ENCODE results near the gene FAM180B. TPM values are rescaled to one million over a fixed set of nuclear protein-coding genes. Genes with fewer than 3 reads are reported as not detected.

FAM180B gene
- total RNA-seq, 1 experiment from 2014 or later: not detected

- DNase-seq (ENCODE audit: extremely low read depth, low read depth): no peak
Observed at GRCh38 chr11:47566149-47566698, 20.3 kb upstream of the FAM180B start.

GRCh38 chr11:47569646-47570045 is 16.8 kb upstream of the FAM180B start:
- DNase-seq (ENCODE audit: extremely low read depth, low read depth): no peak

- no peak for DNase-seq (ENCODE audit: extremely low read depth, low read depth)
Observed at GRCh38 chr11:47570651-47571356, 15.7 kb upstream of the FAM180B start.

DNA sequence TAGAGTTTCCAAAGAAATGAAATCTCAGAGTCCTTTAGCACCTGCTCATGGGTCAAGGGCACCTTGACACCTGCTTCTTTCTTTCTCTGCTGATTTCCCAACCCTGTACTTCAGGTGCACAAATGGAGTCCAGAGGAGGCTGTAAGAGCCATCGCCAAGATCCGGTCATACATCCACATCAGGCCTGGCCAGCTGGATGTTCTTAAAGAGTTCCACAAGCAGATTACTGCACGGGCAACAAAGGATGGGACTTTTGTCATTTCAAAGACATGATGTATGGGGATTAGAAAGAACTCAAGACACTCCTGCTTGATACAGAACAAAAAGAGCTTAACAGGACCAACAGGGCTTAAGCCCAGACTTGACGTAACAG is 15.1 kb upstream of the FAM180B start:
- DNase-seq (ENCODE audit: extremely low read depth, low read depth): no peak

GRCh38 chr11:47571895-47572294 is 14.6 kb upstream of the FAM180B start:
- no peak for DNase-seq (ENCODE audit: extremely low read depth, low read depth)

DNA sequence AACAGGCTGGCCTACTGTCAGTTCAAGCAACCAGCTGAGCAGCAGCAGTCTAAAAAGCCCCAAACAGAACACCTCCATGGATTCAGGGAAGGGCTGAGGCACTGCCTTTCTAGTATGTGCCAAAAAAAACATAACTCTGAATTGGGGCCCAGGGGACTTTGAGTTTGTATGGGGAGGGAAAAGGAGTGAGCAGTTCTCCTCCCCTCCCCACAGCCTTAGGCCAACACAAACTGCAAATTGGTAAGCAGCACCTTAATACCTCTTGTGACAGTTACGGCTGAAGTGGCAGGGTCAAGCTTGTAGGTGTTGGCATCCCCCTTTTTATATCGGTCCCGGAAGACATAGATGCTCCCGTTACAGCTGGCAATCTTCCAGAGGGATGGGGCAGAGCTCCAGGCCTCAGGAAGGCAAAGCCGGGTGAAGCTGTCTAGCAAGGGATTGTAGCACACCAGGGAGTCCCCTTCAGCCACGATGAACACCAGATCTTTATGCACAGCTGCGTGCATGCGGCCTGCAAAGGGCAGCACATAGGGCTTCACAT is 13.7 kb upstream of the FAM180B start:
- no peak for DNase-seq (ENCODE audit: extremely low read depth, low read depth)

DNA sequence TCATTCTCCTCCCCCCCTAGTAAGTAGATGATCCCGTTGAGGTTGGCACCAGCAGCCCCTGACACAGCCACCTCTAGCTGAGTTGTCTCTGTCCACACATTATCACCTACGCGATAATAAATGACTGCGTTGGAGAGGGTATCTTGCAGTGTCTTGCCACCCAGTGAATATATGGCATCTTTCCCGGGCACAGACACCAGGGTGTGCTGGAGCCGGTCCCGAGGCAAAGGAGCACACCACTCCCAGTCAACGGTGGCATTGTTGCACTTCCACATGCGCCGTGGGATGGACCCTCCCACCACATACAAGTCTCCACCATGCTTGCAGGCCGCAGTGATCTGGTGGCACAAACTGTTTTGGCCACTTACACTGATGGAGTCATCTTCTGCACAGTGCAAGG is 13.2 kb upstream of the FAM180B start:
- no peak for DNase-seq (ENCODE audit: extremely low read depth, low read depth)

DNA sequence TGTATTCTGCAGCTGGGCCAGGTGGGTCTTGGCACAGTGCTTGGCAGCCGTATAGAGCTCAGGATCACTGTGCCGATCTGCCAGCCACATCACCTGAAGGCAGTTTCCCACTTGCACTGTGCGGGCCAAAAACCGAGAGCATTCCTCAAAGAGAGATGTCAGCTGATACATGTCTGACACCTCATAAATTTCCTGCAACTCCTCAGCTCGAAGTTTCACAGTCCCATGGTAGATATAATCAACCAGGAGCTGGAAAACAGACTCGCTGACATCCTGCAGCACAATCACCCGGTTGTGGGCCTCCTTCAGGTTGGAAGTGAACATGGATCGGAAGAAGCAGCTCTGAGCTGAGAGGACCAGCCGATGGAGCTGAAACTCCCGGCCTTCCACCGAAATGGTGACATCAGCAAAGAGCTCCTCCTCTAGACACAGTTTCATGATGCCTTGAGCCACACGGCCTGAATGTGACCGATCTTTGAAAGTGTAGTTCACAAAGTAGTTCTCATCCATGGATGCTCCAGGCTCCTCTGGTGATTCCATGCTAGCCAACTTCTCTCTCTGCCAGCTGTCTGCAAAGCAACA is 8.9 kb upstream of the FAM180B start:
- DNase-seq (ENCODE audit: extremely low read depth, low read depth): no peak

DNA sequence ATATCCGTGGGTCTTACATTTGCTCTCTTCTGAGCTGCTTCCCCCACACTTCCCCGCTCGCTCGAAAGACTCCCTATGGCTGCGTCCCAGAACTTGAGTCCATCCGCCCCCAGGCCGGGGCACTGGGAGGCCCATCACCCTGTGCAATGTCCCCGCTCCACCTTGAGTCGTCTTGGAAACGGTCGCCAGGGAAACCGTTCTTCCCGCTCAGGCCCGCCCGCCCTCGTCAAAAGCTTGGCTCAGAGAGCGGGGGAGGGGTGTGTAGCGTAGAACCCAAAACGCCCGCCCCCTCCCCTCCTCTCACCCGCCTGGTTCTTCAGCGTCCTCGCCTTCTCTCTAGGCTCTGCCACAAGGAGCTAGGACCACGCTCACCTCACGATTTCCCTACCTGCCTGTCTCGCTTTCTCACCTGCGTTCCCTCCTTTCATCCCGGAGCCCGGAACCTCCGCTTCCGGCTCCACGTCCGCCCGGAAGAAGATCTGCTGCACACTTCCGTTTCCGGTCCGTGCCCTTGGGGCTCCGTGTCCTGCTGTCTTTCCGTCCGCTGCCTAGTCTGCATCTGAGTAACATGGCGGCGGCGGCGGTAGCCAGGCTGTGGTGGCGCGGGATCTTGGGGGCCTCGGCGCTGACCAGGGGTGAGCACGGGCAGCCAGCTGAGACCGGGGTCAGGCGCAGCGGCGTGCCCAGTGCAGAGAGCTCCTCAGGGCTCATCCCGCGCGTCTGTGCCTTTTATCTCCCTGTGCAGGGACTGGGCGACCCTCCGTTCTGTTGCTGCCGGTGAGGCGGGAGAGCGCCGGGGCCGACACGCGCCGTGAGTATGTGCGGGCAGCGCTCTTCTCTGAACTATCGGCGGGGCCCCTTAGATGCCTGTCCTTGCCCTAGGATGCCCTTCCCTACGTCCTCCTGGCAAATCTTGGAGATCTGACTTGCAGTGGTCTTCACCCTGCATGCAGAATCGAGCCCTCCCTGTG is 7.7 kb upstream of the FAM180B start, which contains the start of the genes KBTBD4 and NDUFS3:
Gene KBTBD4, minus strand, starts transcription at position 447 of the 971 bp plus-strand sequence. Its CDS starts 19 bp downstream, at position 428.
Gene NDUFS3, plus strand, starts transcription at position 551 of the 971 bp plus-strand sequence. Its CDS starts 18 bp downstream, at position 569.
- peak; percentile 76 for DNase-seq (ENCODE audit: extremely low read depth, low read depth)

DNA sequence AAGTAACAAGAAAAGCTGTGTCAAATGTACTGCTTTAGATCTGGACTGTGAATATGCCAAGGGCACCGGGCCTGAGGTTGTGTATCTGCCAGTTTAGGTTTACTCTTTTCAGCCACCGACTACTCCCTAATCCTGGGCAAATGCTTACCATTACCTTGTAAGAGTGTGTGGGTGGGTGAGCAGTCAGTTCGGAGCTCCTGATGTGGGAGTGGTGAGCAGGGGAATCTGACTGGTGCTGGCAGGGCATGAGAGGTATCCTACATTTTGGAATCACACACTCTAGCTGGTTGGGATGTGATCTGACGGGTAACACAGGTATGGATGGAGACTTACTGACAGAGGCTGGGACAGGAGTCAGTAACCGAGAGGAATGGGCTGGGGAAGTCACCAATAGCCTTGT is 2.6 kb upstream of the FAM180B start:
- DNase-seq (ENCODE audit: extremely low read depth, low read depth): no peak

DNA sequence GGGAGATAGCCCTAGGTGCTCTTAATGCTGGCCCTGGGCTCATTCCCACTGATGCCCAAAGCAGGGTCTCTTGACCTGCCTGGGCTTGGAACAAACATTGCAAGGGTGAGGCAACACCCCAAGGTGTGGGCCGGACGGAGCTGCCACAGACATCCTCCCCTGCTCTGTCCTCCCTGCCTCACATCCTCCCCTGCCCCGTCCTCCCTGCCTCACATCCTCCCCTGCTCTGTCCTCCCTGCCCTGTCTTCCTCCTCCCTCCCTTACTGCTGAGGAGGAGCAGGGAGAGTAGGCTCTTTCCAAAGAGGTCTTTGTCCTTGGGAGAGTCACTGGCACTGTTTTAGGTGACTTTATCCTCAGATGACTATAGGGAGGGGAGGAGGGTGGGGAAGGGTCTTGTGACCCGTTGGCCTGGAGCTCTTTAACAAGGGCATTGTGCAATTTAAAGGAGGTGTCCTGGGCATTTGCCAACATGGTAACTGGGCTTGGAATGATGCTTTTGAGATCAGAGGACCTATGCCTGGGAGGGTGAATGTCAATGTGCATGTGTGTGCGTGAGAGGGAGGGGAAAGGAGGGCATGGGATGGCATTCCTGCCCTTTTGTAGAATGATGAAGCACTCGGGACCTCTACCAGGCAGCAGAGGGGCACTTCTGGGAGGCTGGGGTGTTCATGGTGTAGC is 700 bp downstream of the FAM180B start:
- DNase-seq (ENCODE audit: extremely low read depth, low read depth): no peak

DNA sequence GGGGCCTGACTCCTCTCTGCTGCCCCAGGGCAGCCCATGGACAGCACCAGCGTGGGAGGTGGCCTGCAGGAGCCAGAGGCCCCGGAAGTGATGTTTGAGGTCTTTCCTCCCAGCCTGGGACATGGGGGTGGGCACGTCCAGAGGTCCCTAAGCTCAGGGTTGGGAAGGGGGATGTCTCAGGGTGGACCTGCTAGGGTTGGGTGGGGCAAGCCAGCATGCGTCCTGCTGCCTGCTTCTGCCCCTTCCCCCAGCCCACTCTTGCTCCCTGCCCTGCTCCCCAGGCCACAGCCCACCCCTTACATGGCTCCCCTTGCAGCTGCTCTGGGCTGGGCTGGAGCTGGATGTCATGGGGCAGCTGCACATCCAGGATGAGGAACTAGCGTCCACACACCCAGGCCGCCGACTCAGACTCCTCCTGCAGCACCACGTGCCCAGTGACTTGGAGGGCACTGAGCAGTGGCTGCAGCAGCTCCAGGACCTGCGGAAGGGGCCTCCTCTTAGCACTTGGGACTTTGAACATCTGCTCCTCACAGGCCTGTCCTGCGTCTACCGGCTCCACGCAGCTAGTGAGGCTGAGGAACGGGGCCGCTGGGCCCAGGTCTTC is 1.3 kb downstream of the FAM180B start:
- DNase-seq (ENCODE audit: extremely low read depth, low read depth): no peak

GRCh38 chr11:47589118-47589517 is 2.6 kb downstream of the FAM180B start:
- no peak for DNase-seq (ENCODE audit: extremely low read depth, low read depth)

DNA sequence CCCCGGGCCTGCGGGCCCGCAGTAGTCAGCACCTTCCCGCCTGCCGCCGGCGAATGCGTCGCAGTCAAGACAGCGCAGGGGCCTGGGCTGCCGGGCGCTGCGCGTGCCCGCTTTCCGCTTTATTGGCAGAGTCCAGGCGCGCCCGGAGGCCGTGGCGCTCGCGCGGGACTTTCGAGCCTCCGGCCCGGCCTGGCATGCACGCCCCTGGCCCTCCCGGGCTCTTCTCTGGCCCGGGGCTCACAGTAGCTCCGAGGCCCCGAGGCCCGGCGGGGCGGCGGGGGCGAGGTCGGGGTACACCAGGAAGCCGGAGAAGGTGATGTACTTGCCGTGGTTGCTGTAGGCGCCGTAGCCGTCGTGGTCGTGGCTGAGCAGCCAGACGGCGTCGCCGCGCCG is 3.1 kb downstream of the FAM180B start:
- DNase-seq (ENCODE audit: extremely low read depth, low read depth): no peak

DNA sequence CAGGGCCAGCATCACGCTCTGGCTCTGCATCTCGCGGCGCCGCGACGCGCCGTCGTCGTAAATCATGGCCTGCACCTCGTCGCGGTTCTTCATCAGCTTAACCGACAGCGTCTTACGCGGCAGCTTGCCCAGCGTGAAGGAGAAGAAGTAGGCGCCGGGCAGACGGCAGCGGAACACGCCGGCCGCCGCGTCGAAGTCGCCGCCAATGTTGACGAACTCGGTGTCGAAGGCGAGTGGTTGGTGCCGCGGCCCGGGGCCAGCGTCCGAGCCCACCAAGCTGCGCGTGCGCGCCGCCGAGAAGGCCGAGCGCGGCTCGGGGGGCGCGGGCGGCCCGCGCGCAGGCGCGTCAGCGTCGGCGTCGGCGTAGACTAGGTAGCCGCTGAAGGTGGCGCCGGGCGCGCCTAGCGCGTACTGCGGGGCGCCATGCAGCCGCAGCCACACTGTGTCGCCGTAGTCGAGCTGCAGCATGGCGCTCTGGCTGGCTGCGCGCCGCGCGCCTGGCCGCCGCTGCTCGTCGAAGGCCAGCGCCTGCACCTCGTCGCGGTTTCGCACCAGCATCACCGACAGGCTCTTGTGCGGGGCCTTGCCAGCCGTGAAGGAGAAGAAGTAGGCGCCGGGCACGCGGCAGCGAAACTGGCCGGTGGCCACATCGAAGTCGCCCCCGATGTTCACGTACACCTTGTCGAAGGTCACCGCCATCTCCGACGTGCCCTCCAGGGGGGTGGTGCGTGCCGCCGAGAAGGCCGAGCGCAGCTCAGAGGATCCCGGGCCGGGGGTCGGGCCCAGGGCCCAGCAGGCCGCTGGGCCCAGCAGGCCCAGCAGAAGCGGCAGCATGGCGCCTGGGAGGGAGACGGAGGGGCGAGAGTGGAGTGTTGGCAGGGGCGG is 3.7 kb downstream of the FAM180B start:
- no peak for DNase-seq (ENCODE audit: extremely low read depth, low read depth)

DNA sequence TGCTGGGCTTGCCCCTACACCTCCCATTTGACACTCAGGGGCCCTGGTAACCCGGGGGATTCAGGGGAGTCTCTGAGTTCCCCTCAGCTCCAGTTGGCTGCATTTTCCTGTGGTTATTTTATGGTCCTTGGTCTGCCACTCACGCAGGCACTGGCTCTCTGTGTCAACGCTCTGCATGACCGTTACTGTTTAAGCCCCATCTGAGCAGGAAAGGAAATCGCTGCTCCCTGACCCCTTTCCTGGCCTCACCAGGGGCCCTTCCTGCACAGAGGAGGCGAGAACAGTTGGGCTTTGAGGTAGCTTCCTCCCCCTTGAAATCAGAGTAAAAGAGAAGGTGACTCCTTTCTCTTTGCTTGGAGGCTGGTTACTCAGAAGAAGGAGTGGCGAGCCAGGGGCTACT is 5.3 kb downstream of the FAM180B start:
- DNase-seq (ENCODE audit: extremely low read depth, low read depth): no peak

GRCh38 chr11:47592251-47592650 is 5.8 kb downstream of the FAM180B start:
- no peak for DNase-seq (ENCODE audit: extremely low read depth, low read depth)

DNA sequence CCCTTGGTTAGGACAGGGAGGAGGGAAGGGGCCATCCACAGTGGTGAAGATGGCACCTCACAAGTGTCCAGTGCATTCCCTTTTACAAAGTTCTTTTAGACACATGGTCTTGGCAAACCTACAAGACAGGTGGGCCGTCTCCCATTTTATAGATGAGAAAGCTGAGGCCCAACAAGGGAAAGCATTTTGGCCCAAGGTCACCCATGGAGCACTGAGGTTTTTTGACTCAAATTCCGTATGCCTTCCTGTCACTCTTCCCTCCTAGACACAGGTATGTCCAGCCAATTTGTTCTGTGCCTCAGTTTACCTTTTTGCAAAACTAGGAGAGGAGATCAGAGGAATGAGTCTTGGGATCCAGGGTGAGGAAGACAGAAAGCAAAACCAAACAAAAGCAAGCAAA is 6.5 kb downstream of the FAM180B start:
- no peak for DNase-seq (ENCODE audit: extremely low read depth, low read depth)

DNA sequence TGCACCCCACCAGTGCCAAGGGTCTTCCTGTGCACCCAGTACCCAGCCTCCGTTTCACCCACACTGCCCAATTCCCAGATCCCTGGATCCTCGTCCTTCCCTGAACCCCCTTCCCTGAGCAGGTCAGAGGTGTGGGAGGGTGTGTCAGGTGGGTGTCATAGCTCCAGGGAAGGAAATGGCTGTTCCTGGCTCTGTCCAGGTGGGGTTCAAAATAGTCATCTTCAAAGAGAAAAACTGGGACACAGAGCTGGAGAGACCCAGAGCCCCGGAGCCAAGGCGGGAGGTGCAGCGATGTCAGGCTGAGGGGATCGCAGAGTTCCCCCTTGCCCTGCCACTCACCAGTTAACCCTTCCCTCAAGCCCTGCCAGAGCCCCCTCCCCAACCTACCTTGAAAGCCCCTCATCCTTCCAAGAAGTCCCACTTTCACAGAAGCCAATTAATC is 7.0 kb downstream of the FAM180B start:
- no peak for DNase-seq (ENCODE audit: extremely low read depth, low read depth)

All from NCI-H460 (cell line).